Measurements from ENCODE around the gene EIF5A. TPM values are rescaled to one million over a fixed set of nuclear protein-coding genes. Genes with fewer than 3 reads are reported as not detected.

Gene EIF5A
- polyA plus RNA-seq, 2 of the 4 experiments (the other 2 are of a cell fraction): 969 to 1,918 TPM

GRCh38 chr17:7313088-7313889 is 5.9 kb downstream of the EIF5A start (continued):
- TF ChIP-seq CBX2 (IDR thresholded peaks at IDR 0.05; ENCODE audit: borderline replicate concordance, low read depth): no peak
- no peak for TF ChIP-seq CBX8 (IDR thresholded peaks at IDR 0.05)
- no peak for TF ChIP-seq HDAC2 (IDR thresholded peaks at IDR 0.05)
- no peak; the same call in none of the 2 replicates for TF ChIP-seq HMGXB4 (CRISPR knock-in tag; IDR thresholded peaks at IDR 0.05; ENCODE audit: borderline replicate concordance)
- TF ChIP-seq ZNF302 (CRISPR knock-in tag; IDR thresholded peaks at IDR 0.05): no peak
- no peak for TF ChIP-seq JUNB (IDR thresholded peaks at IDR 0.05)
- TF ChIP-seq HES2 (IDR thresholded peaks at IDR 0.05): no peak
- TF ChIP-seq NFE2L2 (conservative IDR thresholded peaks at IDR 0.05; ENCODE audit: low read length): no peak
- TF ChIP-seq MYC (IDR thresholded peaks at IDR 0.05; ENCODE audit: borderline replicate concordance, low read length): no peak
- TF ChIP-seq MAFK (IDR thresholded peaks at IDR 0.05; ENCODE audit: partially characterized antibody): no peak
- TF ChIP-seq PHF8 (IDR thresholded peaks at IDR 0.05; ENCODE audit: borderline replicate concordance, low read depth): no peak
- no peak for TF ChIP-seq BHLHE40 (IDR thresholded peaks at IDR 0.05; ENCODE audit: low read depth, low read length)
- TF ChIP-seq FOSL2 (IDR thresholded peaks at IDR 0.05): no peak
- no peak for TF ChIP-seq FOSL2 (CRISPR knock-in tag; IDR thresholded peaks at IDR 0.05)
- TF ChIP-seq MAX (IDR thresholded peaks at IDR 0.05): no peak

GRCh38 chr17:7313890-7314718 is 6.7 kb downstream of the EIF5A start:
- ATAC-seq (peak; percentile 9 to 21; a peak in 4 of 6 replicates), DNase-seq (ENCODE audit: low read depth in 1 of 2, low spot score in 1 of 2) (peak in 1 of 2 experiments; percentile 46), FAIRE-seq (no peak)
- Histone ChIP-seq H3K9me3 (no peaks in the 10 kb centered on the region), H3K4me1 (peaks cover 55% of the 10 kb centered on the region), H3K4me2 (peak overlapping the region; percentile 90), H3K27ac (peak overlapping the region; percentile 88 to 95), H3K4me3 (peak overlapping the region; percentile 75)
- CTCF ChIA-PET: interaction anchor here (0.8 to 6.1 kb wide), 13 partner anchors 8 to 246 kb away, joined by 3 to 58 read pairs (median 5); partner anchors contain the start of gene SLC2A4
- 0 out of 2 replicates have a peak, but pooled peaks have one; percentile 1 for TF ChIP-seq GATA3 (IDR thresholded peaks at IDR 0.05; ENCODE audit: borderline replicate concordance)
- TF ChIP-seq CBX2 (IDR thresholded peaks at IDR 0.05; ENCODE audit: borderline replicate concordance, low read depth): no peak
- no peak for TF ChIP-seq ATOH8 (CRISPR knock-in tag; IDR thresholded peaks at IDR 0.05; ENCODE audit: low read depth)
- TF ChIP-seq HMGXB4 (CRISPR knock-in tag; IDR thresholded peaks at IDR 0.05; ENCODE audit: borderline replicate concordance): no peak
- no peak for TF ChIP-seq JUN (IDR thresholded peaks at IDR 0.05)
- peak; percentile 7; the same call in 1 of the 2 replicates for TF ChIP-seq TFCP2L1 (CRISPR knock-in tag; IDR thresholded peaks at IDR 0.05)
- TF ChIP-seq NR3C1 (IDR thresholded peaks at IDR 0.05): no peak
- peak; percentile 20 for TF ChIP-seq CHD2 (IDR thresholded peaks at IDR 0.05; ENCODE audit: low read length, partially characterized antibody)
- no peak for TF ChIP-seq USF2 (IDR thresholded peaks at IDR 0.05)
- TF ChIP-seq RAD21 (conservative IDR thresholded peaks at IDR 0.05 in 1 of 2, IDR thresholded peaks at IDR 0.05 in 1 of 2): no peak
- no peak for TF ChIP-seq FOSL2 (IDR thresholded peaks at IDR 0.05)
- TF ChIP-seq FOSL2 (CRISPR knock-in tag; IDR thresholded peaks at IDR 0.05): no peak
- no peak for TF ChIP-seq CTCF (IDR thresholded peaks at IDR 0.05)
- no peak for TF ChIP-seq MAZ (IDR thresholded peaks at IDR 0.05; ENCODE audit: borderline replicate concordance, low read depth, low read length)
- TF ChIP-seq ZC3H11A (IDR thresholded peaks at IDR 0.05): no peak
- TF ChIP-seq HOXB5 (CRISPR knock-in tag; IDR thresholded peaks at IDR 0.05): no peak
- TF ChIP-seq EHMT2 (IDR thresholded peaks at IDR 0.05; ENCODE audit: low read depth): no peak
- TF ChIP-seq FOXS1 (CRISPR knock-in tag; IDR thresholded peaks at IDR 0.05): no peak
- POLR2A ChIA-PET: interaction anchor here (0.5 to 4.0 kb wide), 8 partner anchors 8 to 403 kb away, joined by 3 to 22 read pairs (median 4); partner anchors contain the start of genes NEURL4 and TMEM256
- 38% methylated on average over 9 of the region's 9 CpGs for WGBS (ENCODE audit: missing lambda C conversion rate)

Measured in A549 (cell line).